UCSD-AML1 (cell line): ENCODE data around the gene BLOC1S6.
A peak's percentile ranks its signal among the peaks of the same experiment; 100 is the strongest.

ENCODE experiments used
- DNase-seq: peaks from one replicate; lab custom pipeline; 2025; ENCODE audit not compliant: unreplicated experiment; lab: John Stamatoyannopoulos, UW

The BLOC1S6 gene

GRCh38 chr15:45640616-45641015 is 53.4 kb downstream of the BLOC1S6 start:
- no peak for DNase-seq

GRCh38 chr15:45641374-45641781 is 54.2 kb downstream of the BLOC1S6 start:
- no peak for DNase-seq

GRCh38 chr15:45641999-45642932 is 55.1 kb downstream of the BLOC1S6 start:
- no peak for DNase-seq

GRCh38 chr15:45644437-45644836 is 57.3 kb downstream of the BLOC1S6 start:
- no peak for DNase-seq

GRCh38 chr15:45645026-45645980 is 58.1 kb downstream of the BLOC1S6 start:
- DNase-seq: no peak

GRCh38 chr15:45646220-45646619 is 59.0 kb downstream of the BLOC1S6 start:
- DNase-seq: no peak

- no peak for DNase-seq
These were observed 60.6 kb downstream of the BLOC1S6 start for GRCh38 chr15:45647828-45648227.

- DNase-seq: no peak
These were observed 61.5 kb downstream of the BLOC1S6 start for GRCh38 chr15:45648521-45649200.

GRCh38 chr15:45650007-45650406 is 62.8 kb downstream of the BLOC1S6 start:
- peak; percentile 20 for DNase-seq

- DNase-seq: no peak
These were observed 63.8 kb downstream of the BLOC1S6 start for GRCh38 chr15:45650889-45651525.

GRCh38 chr15:45653702-45654424 is 66.7 kb downstream of the BLOC1S6 start:
- DNase-seq: peak; percentile 18

GRCh38 chr15:45654749-45655148 is 67.6 kb downstream of the BLOC1S6 start:
- DNase-seq: no peak

- no peak for DNase-seq
These were observed 70.1 kb downstream of the BLOC1S6 start for GRCh38 chr15:45657254-45657653.

GRCh38 chr15:45657764-45658545 is 70.8 kb downstream of the BLOC1S6 start:
- DNase-seq: no peak
